GM19452 (cell line): Measurements from ENCODE around the gene ABCC8.

Experiments used
- ATAC-seq: cut with Tn5 transposase; IDR thresholded peaks from one replicate; pipeline ENCODE4 v1.9.1; 2021; ENCODE audit not compliant: unreplicated experiment

The ABCC8 gene

GRCh38 chr11:17389211-17389956 is 87.3 kb downstream of the ABCC8 start:
- peak; percentile 50 for ATAC-seq

- peak; percentile 37 for ATAC-seq
Observed at GRCh38 chr11:17388609-17389210, 87.9 kb downstream of the ABCC8 start, which contains the start of gene KCNJ11. KCNJ11 (minus strand) TSS chr11:17388659; CDS start chr11:17388091, 568 bp downstream.

- no peak for ATAC-seq
Observed at GRCh38 chr11:17387811-17388210, 88.8 kb downstream of the ABCC8 start.

- no peak for ATAC-seq
Observed at GRCh38 chr11:17387254-17387653, 89.4 kb downstream of the ABCC8 start.

- peak; percentile 54 for ATAC-seq
Observed at GRCh38 chr11:17386331-17387084, 90.1 kb downstream of the ABCC8 start.

GRCh38 chr11:17385926-17386325 is 90.7 kb downstream of the ABCC8 start:
- ATAC-seq, result no peak

- ATAC-seq, result no peak
Observed at GRCh38 chr11:17385492-17385891, 91.2 kb downstream of the ABCC8 start.

- no peak for ATAC-seq
Observed at GRCh38 chr11:17384002-17384511, 92.6 kb downstream of the ABCC8 start.

GRCh38 chr11:17383461-17383860 is 93.2 kb downstream of the ABCC8 start:
- ATAC-seq, result no peak

GRCh38 chr11:17382046-17382728 is 94.5 kb downstream of the ABCC8 start:
- ATAC-seq, result no peak

- ATAC-seq, result no peak
Observed at GRCh38 chr11:17381156-17381555, 95.5 kb downstream of the ABCC8 start.

GRCh38 chr11:17379383-17380180 is 97.1 kb downstream of the ABCC8 start:
- no peak for ATAC-seq

GRCh38 chr11:17378655-17379054 is 98.0 kb downstream of the ABCC8 start:
- no peak for ATAC-seq

- ATAC-seq, result no peak
Observed at GRCh38 chr11:17376493-17376892, 100.2 kb downstream of the ABCC8 start.

GRCh38 chr11:17375547-17375946 is 101.1 kb downstream of the ABCC8 start:
- ATAC-seq, result no peak

- no peak for ATAC-seq
Observed at GRCh38 chr11:17371614-17372013, 105.0 kb downstream of the ABCC8 start.

GRCh38 chr11:17369684-17370243 is 106.9 kb downstream of the ABCC8 start:
- no peak for ATAC-seq

- no peak for ATAC-seq
Observed at GRCh38 chr11:17369094-17369493, 107.6 kb downstream of the ABCC8 start.

GRCh38 chr11:17368551-17368950 is 108.1 kb downstream of the ABCC8 start:
- ATAC-seq, result no peak

GRCh38 chr11:17366495-17366894 is 110.2 kb downstream of the ABCC8 start:
- ATAC-seq, result no peak
